Activated CD4-positive, alpha-beta T cell treated with anti-CD3 and anti-CD28 coated beads for 4 hours (primary cell): ENCODE data around the gene PDE4B.

ENCODE experiments used
- DNase-seq, 2 donors: peaks; one replicate each; pipeline ENCODE4 v3.0.0-alpha.2; 2020

Gene PDE4B

DNA sequence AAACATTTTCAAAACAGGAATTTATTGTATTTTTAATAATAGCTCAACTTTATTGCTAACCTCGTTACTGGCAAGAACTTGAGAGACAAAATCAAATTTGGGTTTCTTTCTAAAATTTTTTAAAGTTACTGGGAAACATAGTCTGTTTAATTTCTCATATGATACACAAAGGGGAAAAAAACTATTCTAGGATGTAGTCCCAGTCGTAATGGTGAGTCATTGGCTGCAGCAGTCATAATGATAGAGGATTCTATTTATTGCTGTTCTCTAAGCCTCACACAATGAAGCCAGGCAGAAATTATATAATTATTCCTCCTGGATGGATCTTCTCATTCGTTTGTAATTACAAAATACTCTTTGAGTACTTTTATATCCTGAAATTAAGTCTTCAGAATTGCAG lies 414.8 kb downstream of the PDE4B start:
- DNase-seq, result no peak

DNA sequence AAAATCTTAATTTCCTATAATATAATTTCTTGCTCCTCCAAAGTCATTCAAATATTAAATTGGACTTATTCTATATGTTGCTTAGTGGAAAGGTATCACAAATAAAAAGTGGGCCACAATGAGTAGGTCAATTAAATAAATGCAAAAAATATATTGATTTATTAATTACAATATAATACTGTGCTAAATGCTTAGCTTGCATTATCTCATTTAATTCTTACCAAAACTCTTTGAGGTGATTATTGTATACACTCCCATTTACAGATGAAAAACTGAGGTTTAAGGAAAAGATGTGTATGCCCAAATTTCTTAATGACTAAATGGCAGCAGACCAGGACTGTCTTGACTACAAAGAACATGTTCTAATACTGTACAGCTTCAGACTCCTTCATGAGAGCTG lies 415.9 kb downstream of the PDE4B start:
- no peak for DNase-seq

DNA sequence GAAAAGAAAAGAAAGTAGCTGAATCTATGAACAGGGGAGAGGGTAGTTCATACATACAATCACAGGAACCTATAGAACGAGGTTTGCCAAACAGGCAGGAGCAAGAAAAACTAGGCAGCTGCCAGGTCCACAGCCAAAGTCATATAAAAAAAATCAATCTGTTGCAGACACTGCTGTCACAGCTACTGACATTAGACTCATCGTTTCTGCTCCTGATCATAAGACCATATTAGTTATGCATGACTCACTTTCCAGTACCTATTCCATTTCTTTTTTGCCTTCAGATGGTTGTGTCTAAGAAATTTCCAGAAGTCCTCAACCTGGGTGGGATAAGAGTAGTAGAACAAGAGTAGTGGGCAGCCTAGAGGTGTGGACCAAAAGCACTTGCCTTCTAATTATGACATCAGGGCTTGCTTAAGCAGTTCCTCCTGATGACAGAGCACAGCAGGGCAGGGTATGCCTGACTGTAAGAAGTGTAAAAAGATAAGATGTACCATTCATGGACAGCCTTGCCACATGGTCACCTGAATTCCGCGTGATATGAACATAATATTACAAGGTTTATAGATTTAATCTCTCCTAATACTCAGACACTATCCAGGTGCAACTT lies 418.0 kb downstream of the PDE4B start:
- DNase-seq, result no peak

DNA sequence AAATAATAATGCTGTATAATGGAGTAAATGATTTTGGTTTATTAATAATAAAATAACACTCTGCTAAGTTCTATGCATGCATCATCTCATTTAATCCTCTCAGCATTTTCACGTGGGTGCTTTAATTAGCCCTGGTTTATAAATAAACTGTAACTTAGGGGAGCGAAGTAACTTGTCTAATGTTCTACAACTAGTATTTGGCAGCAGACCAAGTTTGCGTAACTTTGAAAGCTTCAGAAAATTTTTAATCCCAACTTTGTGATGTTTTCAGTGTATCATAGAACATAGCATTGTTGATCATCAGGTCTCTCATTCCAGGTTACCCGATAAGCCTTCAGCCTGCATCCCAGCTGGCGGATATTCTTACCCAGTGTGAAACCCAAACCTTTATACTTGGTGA lies 418.8 kb downstream of the PDE4B start:
- no peak for DNase-seq

DNA sequence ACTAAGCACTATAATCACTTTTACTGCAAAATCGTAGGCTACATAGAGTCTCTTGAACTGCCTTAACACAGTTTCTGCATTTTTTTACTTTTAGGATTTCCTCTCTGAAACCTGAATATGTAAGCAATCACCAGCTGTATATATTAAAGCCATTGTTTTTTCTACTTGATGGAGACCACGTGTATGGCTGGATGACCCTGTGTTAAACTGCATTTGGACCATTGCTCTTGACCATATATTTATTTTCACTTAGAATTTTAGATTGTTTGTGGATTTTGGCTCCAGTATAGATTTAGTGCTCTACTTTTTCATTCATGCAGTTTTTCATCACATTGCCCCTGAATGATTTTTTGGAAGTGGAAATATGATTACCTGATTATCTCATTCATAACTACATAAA lies 420.8 kb downstream of the PDE4B start:
- DNase-seq, result no peak

DNA sequence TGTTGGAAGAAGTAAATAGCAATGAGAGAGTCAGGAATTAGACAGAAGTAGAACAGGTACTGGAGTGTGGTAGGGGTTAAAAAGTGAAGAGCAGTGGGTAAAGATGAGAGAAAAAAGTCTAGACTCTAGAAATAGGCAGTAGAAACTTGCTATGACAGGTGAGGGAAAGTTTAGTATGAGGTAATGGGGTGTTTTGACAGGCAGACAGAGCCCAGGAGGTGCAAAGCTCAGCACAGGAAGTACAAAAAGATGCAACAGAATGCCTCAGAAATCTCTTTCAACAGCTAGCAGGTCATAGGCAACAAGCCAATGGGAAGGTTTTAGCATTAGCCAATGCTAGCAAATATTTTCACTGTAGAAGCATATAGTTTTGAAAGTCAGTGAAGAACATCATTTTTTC lies 422.2 kb downstream of the PDE4B start:
- DNase-seq, result peak in 1 of 2 donors; percentile 9

DNA sequence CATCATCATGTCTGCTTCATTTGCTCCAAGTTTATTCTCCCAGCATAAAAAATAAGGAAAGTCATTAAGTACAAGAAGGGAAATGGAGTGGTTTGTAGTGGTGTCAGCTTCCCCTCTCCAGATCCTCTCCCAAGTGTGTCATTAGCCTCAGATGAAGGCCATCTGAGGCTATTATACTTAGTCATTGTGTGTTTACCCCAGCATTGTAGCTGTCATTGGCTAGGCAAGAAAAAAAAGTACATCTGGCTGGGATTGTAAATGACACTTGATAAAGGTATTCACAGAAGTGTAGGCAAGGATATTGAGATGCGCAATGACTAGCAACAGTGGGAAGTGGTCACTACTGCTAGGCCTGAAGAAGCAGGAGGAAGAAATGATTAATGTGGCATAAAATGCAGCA lies 424.3 kb downstream of the PDE4B start:
- no peak for DNase-seq

DNA sequence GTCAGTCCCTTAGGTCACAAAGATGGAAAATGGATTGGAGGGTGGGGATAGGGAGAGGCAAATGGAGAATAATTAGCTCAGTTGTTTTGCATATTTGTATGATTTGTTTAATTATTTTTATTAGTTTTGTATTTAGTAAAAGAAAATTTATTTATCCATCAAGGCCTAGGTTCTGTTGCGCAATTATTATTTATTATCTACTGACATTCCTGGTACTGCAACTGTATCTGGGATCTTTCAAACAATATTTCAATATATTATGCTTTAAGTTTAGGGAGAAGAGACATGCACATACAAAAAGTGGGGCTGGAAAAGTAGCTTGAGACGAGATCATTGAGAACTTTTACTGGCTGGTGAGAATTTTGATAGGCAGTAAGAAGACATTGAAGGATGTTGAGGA lies 424.9 kb downstream of the PDE4B start:
- no peak for DNase-seq

DNA sequence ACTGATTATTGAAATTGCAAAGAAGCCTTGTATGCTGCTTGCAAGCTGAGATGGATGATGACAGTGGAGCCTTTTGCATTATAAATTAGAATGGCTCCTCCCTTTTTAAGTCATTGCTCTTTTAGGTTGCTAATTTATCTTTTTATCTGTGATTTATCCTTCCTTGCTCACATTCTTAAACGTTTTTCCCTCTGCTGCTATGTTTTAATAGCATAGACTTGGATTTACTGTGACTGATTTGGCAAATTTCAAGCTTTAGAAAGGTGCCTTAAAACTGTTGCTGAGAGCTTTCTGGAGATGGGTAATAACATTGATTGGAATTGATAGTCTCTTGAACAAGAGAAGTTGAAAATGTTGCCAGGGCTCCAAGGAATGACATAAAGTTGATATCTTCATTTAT lies 427.8 kb downstream of the PDE4B start:
- no peak for DNase-seq

DNA sequence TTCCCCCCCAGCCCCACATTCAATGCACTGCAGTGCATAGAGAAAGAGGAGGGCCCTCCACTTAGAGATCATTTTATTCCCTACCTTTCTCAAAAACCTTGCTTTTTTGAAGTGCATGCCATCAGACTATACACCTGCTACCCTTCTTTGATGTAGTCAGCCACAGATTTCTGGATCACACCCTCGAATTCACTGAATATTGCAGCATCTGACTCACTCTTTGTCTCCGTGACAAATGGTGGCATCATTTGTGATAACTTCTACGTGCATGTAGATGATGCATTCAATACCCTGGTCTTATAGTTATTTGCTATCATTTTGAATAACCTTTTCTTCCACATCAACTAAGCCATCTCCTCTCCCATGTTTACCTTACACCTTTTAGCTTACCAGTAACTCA lies 431.0 kb downstream of the PDE4B start:
- no peak for DNase-seq

DNA sequence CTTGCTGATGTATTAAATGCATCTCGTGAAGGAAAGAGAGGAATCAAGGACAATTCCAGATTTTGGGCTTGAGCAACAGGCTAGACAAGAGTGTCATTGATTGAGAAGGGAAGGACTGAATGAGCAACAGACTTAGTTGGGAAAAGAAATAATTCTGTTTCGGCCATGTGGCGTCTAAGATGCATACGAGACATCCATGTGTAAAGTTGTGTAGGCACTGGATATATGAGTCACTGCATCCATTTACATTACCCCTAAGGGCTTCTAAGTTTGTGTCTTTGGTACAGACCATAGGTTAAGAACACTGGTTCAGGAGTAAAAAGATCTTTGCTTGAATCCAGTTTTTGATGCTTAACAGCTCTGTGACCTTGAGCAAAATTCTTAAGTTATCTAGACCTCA lies 434.3 kb downstream of the PDE4B start:
- DNase-seq, result no peak

DNA sequence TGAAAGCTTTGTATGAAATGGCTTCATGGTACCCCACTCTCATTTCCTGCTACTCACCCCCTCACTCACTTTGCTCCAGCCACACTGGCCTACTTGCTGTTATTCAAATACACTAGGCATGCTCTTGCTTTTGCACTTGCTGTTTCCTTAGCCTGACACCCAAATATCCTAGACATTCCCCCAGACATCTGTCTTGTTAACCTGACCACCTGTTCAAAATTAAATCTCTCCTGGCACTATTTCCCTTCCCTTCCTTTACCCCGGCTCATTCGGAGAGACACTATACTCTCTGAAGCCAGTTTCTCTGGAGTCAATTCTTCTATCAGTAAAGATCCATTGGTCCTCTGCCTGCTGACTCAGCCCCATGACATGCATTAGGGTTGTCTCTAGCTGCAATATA lies 435.3 kb downstream of the PDE4B start:
- DNase-seq, result no peak

DNA sequence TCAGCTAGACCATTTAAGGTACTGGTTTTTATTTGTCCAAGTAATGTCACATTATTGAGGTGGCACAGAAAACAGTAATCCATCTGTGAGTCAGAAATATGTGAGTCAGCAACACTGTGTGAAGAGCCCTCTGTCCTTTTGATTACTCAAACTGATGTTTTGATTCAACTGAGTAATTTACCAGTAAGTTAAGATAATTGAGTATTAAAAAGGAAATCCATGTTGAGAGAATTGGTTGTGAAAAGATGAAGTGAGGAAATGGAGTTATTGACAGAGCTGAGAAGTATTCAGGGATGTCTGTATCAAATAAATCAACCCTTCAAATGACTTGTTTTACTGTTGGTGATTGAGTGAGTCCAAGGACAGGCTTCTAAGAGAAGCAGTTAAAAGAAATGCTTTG lies 438.5 kb downstream of the PDE4B start:
- DNase-seq, result no peak

DNA sequence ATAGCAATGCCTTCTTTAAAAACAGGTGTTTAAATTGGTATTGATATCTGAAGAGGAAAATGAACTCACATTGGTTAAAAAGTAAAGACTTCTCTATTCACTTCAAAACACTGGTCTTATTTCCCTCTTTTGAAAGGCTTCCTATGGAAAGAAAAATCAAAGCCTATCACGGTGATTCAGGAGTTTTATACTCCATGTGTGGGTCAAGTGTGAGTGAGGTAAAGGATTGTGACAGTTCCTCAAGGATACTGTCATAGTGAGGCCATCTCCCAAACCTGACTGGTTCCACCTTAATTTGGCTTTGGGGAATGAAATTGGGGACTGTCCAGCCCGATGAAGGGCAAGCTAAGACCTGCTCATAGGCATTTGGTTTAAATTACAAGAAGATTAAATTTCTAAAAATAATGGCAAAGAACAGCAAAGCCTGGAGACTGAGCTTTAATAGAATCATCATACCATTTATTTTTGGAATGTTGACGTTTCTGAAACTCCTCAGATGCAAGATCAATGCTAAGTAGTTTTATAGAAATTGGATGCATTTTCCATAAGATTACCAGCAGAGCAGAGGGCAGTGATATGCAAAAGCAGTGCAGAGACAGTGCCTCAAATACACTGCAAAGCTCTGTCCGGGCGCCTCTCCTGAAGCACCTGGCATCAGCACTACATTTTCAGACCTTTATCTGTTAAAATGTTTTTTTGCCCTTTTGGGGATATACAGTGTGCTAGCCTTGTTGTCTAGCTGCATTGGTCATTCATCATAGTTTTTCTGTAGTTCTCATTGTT lies 439.2 kb downstream of the PDE4B start:
- DNase-seq, result no peak

DNA sequence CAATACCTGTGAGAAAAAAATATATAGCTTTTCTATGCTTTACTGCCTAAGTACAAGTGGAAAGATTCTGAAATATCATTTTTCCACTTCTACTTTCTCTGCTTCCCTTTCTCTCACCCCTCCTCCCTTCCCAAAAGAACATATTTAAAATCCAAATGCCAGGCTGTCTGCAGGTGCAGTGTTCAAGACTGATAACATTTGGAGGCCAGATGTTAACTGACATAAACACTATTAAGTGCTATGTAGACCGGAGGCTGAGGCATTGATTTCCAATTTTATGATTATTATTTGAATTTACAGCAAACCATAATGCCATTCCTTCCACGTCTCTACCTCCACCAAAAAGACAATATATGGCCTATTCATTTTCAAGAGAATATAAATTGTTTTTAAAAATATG lies 444.3 kb downstream of the PDE4B start:
- no peak for DNase-seq

DNA sequence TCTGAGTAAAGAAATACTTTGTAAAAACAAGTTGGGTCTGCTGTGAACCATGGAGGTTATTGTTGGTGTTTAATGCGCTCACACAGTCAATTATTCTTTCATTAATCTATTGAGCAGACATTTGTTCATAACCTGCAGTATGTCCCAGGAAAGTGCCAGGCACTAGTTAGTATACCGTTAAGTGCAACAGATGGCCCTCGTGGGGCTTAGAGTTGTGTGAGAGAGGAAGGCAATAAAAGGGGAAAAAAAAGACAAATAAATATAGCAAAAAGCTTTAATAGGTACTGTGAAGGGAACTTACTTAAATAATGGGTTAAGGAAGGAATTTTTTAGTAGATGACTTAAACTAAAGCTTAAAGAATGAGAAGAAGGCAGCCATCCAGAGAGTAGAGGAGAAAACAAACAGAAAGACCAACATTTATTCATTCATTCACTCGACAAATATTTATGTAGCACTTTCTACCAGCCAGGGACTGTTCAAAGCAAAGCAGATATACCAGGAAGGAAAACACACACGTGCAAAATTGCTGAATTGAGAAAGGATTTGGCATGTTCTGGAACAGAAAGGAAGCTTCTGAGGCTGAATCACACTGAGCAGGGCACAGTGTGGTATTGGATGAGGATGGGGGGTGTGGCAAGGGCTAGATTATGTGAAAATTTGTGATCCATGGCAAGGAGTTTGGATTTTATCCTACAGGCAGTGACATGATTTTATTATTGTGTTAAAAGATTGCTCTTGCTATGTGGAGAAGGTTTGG lies 445.2 kb downstream of the PDE4B start:
- DNase-seq, result no peak

DNA sequence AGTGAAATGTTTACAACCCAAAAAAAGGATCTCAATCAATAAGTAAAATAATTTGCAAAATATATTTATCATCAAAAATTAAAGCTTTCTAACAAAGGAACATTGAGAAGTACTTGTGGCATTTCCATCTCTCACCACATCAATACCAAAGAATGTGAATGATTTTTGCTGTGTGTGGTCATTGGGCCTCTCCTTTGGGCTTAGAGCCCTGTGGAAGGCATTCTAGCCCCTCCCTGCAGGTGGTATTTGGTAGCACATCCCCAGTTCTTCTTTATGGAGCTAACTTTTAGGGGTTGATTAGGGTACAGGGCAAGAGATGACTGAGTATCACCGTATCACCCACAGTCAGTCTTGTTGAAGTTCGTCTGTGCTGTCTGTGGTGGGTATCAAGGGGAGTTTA lies 447.1 kb downstream of the PDE4B start:
- no peak for DNase-seq

DNA sequence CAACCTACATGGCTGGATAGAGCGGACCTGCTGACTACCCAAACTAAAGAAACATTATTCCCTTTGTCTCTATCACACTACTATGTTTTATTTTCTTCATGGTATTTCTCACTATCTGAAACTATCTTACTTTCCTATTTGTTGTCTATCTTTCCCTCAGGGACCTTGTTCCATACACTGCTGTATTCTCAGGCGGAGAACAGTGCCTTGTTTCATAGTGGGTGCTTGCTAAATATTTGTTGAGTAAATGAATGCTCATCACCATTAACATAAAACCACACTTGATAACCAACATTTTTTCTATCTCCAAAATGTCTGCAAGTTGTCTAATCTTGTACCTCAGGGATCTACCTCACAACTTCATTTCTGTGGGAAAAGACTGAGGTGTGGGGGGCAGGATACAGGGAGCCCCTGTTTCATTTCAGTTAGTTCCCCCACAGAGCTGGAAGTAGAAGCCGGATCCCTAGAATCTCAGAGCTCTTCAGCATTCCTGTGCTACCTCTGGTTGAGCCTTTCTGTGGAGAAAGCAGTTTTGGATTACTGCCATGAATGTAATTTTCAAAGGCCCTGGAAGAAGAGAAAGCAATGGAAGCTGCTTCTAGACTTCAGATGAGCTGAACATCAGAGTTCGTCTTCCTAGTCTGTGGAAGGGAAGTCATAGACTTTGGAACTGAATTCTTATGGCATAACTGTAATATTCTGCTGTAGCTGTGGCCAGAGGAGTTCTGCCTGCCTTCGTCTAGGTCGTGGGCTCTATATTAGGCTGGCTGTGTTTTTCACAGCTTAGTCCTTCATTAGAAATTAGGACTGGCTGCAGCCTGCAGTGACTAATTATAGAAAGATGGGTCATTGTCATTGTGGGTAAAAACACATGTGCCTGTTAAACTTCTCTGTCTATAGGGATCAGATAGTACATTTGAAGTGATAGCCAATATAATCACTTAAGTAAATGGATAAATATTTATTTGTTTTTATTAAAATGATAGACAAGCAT lies 448.1 kb downstream of the PDE4B start:
- no peak for DNase-seq

DNA sequence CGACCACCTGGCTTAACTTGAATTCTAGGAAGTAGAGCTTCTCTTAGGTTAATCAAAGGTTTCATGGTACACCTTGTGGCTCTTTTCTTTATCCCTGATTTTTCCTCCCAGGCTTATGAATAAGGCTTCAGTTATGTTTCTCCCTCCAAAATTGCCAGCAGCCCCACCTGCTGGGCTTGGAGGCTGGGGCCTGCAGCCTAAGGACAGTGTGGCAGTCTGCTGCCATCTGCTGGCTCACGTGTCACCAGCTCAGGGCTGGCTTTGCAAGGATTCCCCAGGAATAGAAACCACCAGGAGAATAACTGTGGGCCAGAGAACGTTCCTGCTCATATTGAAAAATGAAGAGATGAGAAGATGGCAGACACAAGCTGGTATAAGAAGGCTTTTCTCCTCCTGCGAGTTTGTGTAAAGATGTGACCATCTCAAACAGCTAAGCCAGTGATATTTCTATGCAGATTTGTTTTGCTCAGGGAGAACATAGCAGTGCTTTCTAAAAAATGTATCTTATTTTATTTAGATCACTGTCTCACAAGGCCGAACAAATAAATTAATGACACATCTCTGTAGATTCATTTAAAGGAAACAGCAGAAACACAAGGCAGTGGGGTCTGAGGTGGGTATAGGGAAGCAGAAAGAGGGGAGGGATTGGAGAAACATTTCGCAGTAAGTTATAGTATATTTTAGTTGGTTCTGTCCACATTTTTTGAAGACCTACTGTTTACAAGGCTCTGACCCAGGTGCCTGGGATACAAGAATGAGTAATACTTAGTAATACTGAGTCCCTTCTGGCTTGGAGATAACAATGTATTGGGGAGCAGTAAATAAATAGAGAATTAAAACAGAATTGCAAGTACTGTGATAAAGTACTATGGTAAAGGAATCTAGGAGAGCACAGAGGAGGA lies 450.2 kb downstream of the PDE4B start:
- DNase-seq, result peak; percentile 70 to 74

DNA sequence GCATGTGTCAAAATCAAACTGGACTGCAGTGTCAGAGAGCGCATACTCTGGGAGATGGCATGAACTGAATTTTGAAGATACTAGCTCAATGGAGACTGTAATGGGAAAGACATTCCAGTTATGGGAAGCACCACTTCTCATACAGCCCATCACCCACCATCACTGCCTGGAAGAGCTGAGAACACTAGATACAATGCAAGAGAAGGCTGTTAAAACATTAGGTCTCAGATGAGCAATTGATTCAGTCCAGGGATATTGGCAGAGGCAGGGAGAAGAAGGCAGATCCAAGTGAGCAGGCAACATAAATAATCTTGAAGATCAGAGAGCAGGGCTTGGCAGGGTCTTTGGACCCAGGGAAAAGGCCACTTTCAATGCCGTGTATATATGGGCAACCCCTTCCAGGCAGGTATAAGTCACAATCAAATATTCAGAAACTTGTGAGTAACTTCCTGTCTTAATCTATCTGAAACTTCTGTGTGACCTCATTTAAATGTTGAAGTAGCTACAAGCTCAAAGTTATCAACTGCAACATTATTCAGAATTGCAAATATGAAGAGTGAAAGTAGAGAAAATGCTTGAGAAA lies 450.9 kb downstream of the PDE4B start:
- DNase-seq, result no peak

DNA sequence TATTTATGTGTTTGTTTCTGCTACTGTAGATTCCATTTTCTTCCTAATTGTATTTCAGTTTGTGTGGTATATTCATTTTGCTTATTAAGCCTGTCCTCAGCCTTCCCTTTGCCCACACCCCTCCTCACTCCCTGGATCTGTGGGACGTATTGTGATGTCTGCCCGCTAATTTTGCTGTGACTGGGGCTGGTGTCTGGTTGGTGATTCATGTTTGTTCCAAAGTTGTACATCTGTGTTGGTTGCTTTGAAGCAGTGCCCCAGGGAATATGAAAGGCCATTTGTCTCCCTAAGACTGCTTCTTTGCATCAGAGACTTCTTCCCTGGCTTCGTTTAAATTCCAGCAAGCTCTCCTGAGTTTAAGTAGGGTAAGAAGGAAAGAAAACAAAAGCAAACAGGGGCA lies 451.7 kb downstream of the PDE4B start:
- no peak for DNase-seq
